GM12874 (cell line): ENCODE measurements around the gene TXNRD2.

Experiments
- TF ChIP-seq, protein P1 (sequence below): IDR thresholded peaks from 2 replicates; pipeline ENCODE4 v1.5.1; 2011; ENCODE audit warnings: low read depth, mild to moderate bottlenecking, control low read depth, low read length, moderate library complexity; ENCODE audit not compliant: insufficient read depth

Gene TXNRD2

DNA sequence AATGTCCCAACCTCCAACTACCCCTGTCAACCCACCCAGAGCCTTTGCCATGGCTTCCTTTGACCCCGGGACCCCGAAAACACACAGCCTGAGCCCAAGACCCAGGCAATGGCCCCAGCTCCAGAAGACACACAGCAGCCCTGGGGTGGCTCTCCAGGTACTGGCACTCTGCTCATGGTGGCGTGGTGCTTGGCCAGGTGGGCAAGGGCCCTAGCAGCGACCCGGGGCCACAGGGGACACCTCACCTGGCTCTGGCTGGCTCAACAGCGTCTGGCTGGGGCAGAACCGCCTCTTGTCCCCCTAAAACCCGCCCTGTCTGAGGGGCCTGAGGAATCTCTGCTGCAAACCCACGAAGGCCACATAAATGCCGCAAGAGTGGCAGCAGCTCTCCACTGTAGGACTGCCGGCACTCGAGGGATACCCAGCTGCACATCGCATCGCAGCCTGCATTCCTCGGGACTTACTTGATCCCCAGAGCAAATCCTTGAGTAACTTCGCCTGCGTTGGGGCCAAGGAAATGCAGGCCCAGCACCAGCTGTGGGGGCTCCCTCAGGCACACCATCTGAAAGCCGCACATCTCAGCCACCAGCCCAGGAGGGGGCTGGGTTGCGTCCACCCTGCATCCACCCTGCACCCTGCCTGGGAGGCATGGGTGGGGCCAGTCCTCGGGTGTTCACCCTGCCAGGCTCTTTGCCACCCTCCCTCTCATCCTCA is 63.8 kb downstream of the TXNRD2 start:
- TF ChIP-seq, protein P1, sequence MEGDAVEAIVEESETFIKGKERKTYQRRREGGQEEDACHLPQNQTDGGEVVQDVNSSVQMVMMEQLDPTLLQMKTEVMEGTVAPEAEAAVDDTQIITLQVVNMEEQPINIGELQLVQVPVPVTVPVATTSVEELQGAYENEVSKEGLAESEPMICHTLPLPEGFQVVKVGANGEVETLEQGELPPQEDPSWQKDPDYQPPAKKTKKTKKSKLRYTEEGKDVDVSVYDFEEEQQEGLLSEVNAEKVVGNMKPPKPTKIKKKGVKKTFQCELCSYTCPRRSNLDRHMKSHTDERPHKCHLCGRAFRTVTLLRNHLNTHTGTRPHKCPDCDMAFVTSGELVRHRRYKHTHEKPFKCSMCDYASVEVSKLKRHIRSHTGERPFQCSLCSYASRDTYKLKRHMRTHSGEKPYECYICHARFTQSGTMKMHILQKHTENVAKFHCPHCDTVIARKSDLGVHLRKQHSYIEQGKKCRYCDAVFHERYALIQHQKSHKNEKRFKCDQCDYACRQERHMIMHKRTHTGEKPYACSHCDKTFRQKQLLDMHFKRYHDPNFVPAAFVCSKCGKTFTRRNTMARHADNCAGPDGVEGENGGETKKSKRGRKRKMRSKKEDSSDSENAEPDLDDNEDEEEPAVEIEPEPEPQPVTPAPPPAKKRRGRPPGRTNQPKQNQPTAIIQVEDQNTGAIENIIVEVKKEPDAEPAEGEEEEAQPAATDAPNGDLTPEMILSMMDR = no peak

DNA sequence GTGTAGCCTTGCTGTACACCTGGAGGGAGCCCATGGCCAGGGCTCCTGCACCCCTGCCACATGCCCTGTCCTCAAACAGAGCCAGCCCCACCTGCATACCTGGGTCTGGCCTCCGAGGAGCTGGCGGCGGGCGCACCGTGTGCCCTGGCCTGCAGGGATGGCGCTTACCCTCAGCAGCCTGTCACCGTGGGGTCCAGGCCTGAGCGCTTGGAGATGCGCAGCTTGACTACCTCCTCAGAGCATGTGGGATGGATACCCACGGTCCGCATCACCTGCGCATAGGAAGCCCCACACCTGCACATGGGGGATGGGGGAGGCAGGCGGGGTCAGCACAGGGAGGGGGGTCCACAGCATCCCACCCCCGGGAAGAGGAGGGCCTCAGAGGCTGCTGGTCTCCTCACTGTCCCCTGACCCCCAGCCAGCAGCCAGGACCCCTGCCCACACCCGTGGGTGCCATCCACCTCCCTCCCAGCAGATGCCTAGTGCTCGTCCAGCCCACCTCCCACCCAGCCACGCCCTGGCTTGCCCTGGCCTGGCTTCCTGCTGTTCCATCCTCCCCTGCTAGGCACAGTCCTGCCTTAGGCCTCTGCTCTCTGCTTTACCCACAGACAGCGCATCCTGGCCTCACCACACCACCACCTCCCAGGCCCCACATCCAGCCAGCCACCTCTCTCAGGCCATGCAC is 64.5 kb downstream of the TXNRD2 start:
- TF ChIP-seq, protein P1 = no peak

- TF ChIP-seq, protein P1 = no peak
Observed at GRCh38 chr22:19876314-19876940, 65.2 kb downstream of the TXNRD2 start.

GRCh38 chr22:19875531-19876313 is 65.9 kb downstream of the TXNRD2 start:
- TF ChIP-seq, protein P1 = no peak

GRCh38 chr22:19875061-19875530 is 66.5 kb downstream of the TXNRD2 start:
- TF ChIP-seq, protein P1 = no peak

GRCh38 chr22:19874307-19875060 is 67.1 kb downstream of the TXNRD2 start:
- TF ChIP-seq, protein P1 = no peak
